GM12891 (cell line): ENCODE results near the gene SPATA24.

Experiments used
- PAX5 ChIP-seq: IDR thresholded peaks from 2 replicates; pipeline ENCODE4 v1.6.1; 2011; ENCODE audit warnings: low read length, moderate library complexity, mild to moderate bottlenecking; ENCODE audit not compliant: insufficient read depth, severe bottlenecking
- POLR2A ChIP-seq: IDR thresholded peaks from 2 replicates; pipeline ENCODE4 v1.6.1; 2011; ENCODE audit warnings: low read depth, low read length, control low read depth
- POLR2AphosphoS5 ChIP-seq: IDR thresholded peaks from 2 replicates; pipeline ENCODE4 v1.6.1; 2011; ENCODE audit warnings: low read depth, low read length, control low read depth
- POU2F2 ChIP-seq: IDR thresholded peaks from 2 replicates; pipeline ENCODE4 v1.6.1; 2011; ENCODE audit warnings: low read depth, mild to moderate bottlenecking, control low read depth, low read length, moderate library complexity
- SPI1 ChIP-seq: IDR thresholded peaks from 2 replicates; pipeline ENCODE4 v1.6.1; 2011; ENCODE audit warnings: low read depth, low read length, control low read depth
- TAF1 ChIP-seq: IDR thresholded peaks from 2 replicates; pipeline ENCODE4 v1.6.1; 2011; ENCODE audit warnings: low read depth, low read length, control low read depth

DNA sequence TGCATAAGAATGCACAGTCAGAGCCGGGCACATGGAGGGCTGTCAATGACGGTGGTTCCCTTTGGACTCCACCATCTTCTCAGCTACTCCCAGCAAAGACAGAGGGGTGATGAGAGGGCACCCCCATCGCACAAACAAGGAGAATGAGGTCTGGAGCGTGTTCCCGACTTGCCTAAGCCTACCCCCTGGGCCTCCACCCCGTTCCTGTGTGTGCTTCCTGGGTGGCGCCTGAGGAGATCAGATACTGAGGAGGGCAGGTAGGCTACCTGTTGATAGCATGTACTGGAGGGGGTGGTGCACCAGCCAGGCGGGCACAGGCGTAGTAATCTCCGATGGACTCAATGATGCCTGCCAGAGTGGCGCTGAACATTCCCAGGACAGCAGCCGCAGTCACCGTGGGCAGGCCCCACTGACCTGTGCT lies 24.9 kb downstream of the SPATA24 start:
- no peak for TF ChIP-seq TAF1
- TF ChIP-seq POLR2A = no peak
- no peak for TF ChIP-seq PAX5
- no peak for TF ChIP-seq POLR2AphosphoS5
- no peak for TF ChIP-seq SPI1
- TF ChIP-seq POU2F2 = no peak
